Measurements from ENCODE around the gene LYPD8. TPM values are rescaled to one million over a fixed set of nuclear protein-coding genes. Genes with fewer than 3 reads are reported as not detected.

Gene LYPD8
- total and polyA plus RNA-seq, 9 of the 15 experiments (the other 6 are each of a cell fraction or from before 2014, with no cell fraction given), result 0.50 to 2.1 (median 1.3) TPM

- CTCF ChIA-PET (ENCODE audit: low intra/inter-chr PET ratio), result no interaction called here
- FAIRE-seq (no peak), DNase-seq (ENCODE audit: extremely low read depth in 1 of 4, low spot score in 3 of 4) (no peak), ATAC-seq (peak; percentile 15; the same call in 2 of the 3 replicates)
- H3K9me1 ChIP-seq (ENCODE audit: control insufficient read depth, insufficient read depth, low read length), result no peaks in the 10 kb centered on the region
- H3K4me1 ChIP-seq (replicated peaks in 1 of 2; ENCODE audit: control insufficient read depth in 2 of 2, insufficient read depth in 2 of 2, low read length in 2 of 2), result peaks cover 2 to 6% of the 10 kb centered on the region in 2 experiments; a peak in 2 of 5 replicates
- no peak overlapping the region for H3K9ac ChIP-seq (ENCODE audit: insufficient read depth in 1 of 2, low read depth in 2 of 2, low read length in 2 of 2)
- H3K9me3 ChIP-seq (replicated peaks; ENCODE audit: control insufficient read depth, insufficient read depth, low read depth, low read length), result no peaks in the 10 kb centered on the region
- H3K36me3 ChIP-seq (ENCODE audit: control insufficient read depth, insufficient read depth, low read length), result no peaks in the 10 kb centered on the region
- POLR2A ChIA-PET, result no interaction called here
- H3K27me3 ChIP-seq (ENCODE audit: control insufficient read depth in 2 of 2, insufficient read depth in 2 of 2, low read length in 2 of 2), result 0 out of 5 replicates have a peak, but pooled peaks cover 0 to 4% of the 10 kb centered on the region in 2 experiments
- WGBS (ENCODE audit: insufficient coverage, low coverage, missing lambda C conversion rate), result 0% methylated on average over 5 of the region's 5 CpGs
- no peaks in the 10 kb centered on the region for H4K20me1 ChIP-seq (replicated peaks; ENCODE audit: control insufficient read depth, insufficient read depth, low read length)
- in situ Hi-C loops (cut with MboI) (no loop called here), intact Hi-C loops (cut with micrococcal nuclease) (no loop called here)
- no peak overlapping the region for H2AFZ ChIP-seq (ENCODE audit: low read depth, low read length)
- H3K79me2 ChIP-seq (ENCODE audit: control insufficient read depth, insufficient read depth, low read length), result no peaks in the 10 kb centered on the region
- no peak overlapping the region for H3K4me3 ChIP-seq
- BruUV-seq (replicated peaks), result no TSS peak
- no peak overlapping the region for H3K4me2 ChIP-seq (ENCODE audit: insufficient read depth, low read length)
- H3K27ac ChIP-seq (ENCODE audit: extremely low read depth, low read depth, low read length), result no peak overlapping the region
- TF ChIP-seq ZNF398 (CRISPR knock-in tag; IDR thresholded peaks at IDR 0.05) (no peak), MEIS2 (IDR thresholded peaks at IDR 0.05; ENCODE audit: partially characterized antibody) (no peak), PBX2 (CRISPR knock-in tag; IDR thresholded peaks at IDR 0.05; ENCODE audit: low read depth) (no peak), PBX2 (tag; conservative IDR thresholded peaks at IDR 0.05; ENCODE audit: low read depth) (no peak), ZNF311 (CRISPR knock-in tag; IDR thresholded peaks at IDR 0.05) (no peak), ZNF318 (IDR thresholded peaks at IDR 0.05; ENCODE audit: borderline replicate concordance in 1 of 2, low read depth in 1 of 2) (no peak), PML (IDR thresholded peaks at IDR 0.05; ENCODE audit: low read length) (no peak), TAF7 (tag; IDR thresholded peaks at IDR 0.05) (no peak)
Observed at GRCh38 chr1:248751142-248751541, 4.4 kb downstream of the LYPD8 start.

Data from K562 (cell line).